GM23338 (cell line): Measurements from ENCODE around the gene BCORL1. TPM values are rescaled to one million over a fixed set of nuclear protein-coding genes. Genes with fewer than 3 reads are reported as not detected.

Experiments used
- ATAC-seq: fragments of 200-7000 bp; cut with Tn5 transposase; 3 replicates; pipeline ENCODE4 v1.9.1; 2020
- DNase-seq: peaks from one replicate; pipeline ENCODE4 v3.0.0-alpha.2; 2015; ENCODE audit warnings: low spot score
- H2AFZ ChIP-seq: fragments of 200-600 bp; sonication (generic); 2 replicates; pipeline ENCODE4 v1.8.0; 2016; ENCODE audit warnings: antibody characterized with exemption, mild to moderate bottlenecking, moderate library complexity
- H3F3A ChIP-seq: fragments of 200-600 bp; sonication (generic); replicated peaks from 2 replicates; pipeline ENCODE4 v1.8.0; 2017; ENCODE audit warnings: antibody characterized with exemption, mixed run types, low read depth
- H3K27ac ChIP-seq: fragments of 200-600 bp; sonication (generic); 2 replicates; pipeline ENCODE4 v1.6.1; 2016; ENCODE audit warnings: low read depth
- H3K27me3 ChIP-seq: fragments of 200-600 bp; sonication (generic); 2 replicates; pipeline ENCODE4 v1.8.0; 2016; ENCODE audit warnings: mild to moderate bottlenecking, mixed run types, moderate library complexity; ENCODE audit not compliant: insufficient read depth
- H3K36me3 ChIP-seq: fragments of 200-600 bp; sonication (generic); 2 replicates; pipeline ENCODE4 v1.8.0; 2016; ENCODE audit warnings: mild to moderate bottlenecking; ENCODE audit not compliant: insufficient read depth
- H3K4me1 ChIP-seq: fragments of 200-600 bp; sonication (generic); 2 replicates; pipeline ENCODE4 v1.8.0; 2016; ENCODE audit warnings: mild to moderate bottlenecking, moderate library complexity; ENCODE audit not compliant: insufficient read depth
- H3K4me2 ChIP-seq: fragments of 200-600 bp; sonication (generic); 2 replicates; pipeline ENCODE4 v1.7.1; 2017; ENCODE audit warnings: mixed run types
- H3K4me3 ChIP-seq: fragments of 200-600 bp; sonication (generic); 2 replicates; pipeline ENCODE4 v1.6.1; 2016; ENCODE audit warnings: mixed run types
- H3K79me2 ChIP-seq: fragments of 200-600 bp; sonication (generic); replicated peaks from 2 replicates; pipeline ENCODE4 v1.8.0; 2017; ENCODE audit warnings: mild to moderate bottlenecking; ENCODE audit not compliant: insufficient read depth
- H3K9me2 ChIP-seq: fragments of 200-600 bp; sonication (generic); 2 replicates; pipeline ENCODE4 v1.8.0; 2017; ENCODE audit not compliant: insufficient read depth
- H4K20me1 ChIP-seq: fragments of 200-600 bp; sonication (generic); replicated peaks from 2 replicates; pipeline ENCODE4 v1.8.0; 2017; ENCODE audit warnings: mild to moderate bottlenecking; ENCODE audit not compliant: insufficient read depth
- H3K27ac Mint-ChIP-seq: 2 replicates; pipeline ENCODE4 v1.8.0; 2020; ENCODE audit warnings: inconsistent platforms, mild to moderate bottlenecking, moderate library complexity, mixed read lengths
- H3K27me3 Mint-ChIP-seq: 3 replicates; pipeline ENCODE4 v1.8.0; 2022; ENCODE audit warnings: low read depth, mild to moderate bottlenecking, moderate library complexity, mixed read lengths, inconsistent platforms; ENCODE audit not compliant: insufficient read depth, poor library complexity
- H3K36me3 Mint-ChIP-seq: 3 replicates; pipeline ENCODE4 v1.8.0; 2021; ENCODE audit warnings: low read depth, mild to moderate bottlenecking, inconsistent platforms, moderate library complexity, mixed read lengths
- H3K4me1 Mint-ChIP-seq: 3 replicates; pipeline ENCODE4 v1.8.0; 2020; ENCODE audit warnings: mild to moderate bottlenecking, inconsistent platforms, mixed read lengths
- H3K4me3 Mint-ChIP-seq: 3 replicates; pipeline ENCODE4 v1.8.0; 2021; ENCODE audit warnings: moderate library complexity, mild to moderate bottlenecking, inconsistent platforms, mixed read lengths
- H3K9me3 Mint-ChIP-seq: 3 replicates; pipeline ENCODE4 v1.8.0; 2020; ENCODE audit warnings: moderate library complexity, mild to moderate bottlenecking, inconsistent platforms, mixed read lengths
- CTCF ChIP-seq, 2 experiments: fragments of 200-600 bp in 1 of 2; sonication (generic) in 1 of 2; conservative IDR thresholded peaks; 2 replicates each; pipeline versions ENCODE4 v1.5.1 to v1.6.1; 2016 to 2017; ENCODE audit warnings: antibody characterized with exemption in 2 of 2, low read depth in 2 of 2, mild to moderate bottlenecking in 2 of 2, moderate library complexity in 1 of 2
- EZH2phosphoT487 ChIP-seq: fragments of 200-600 bp; sonication (generic); IDR thresholded peaks from one replicate; pipeline ENCODE4 v1.8.1; 2018; ENCODE audit warnings: antibody characterized with exemption; ENCODE audit not compliant: unreplicated experiment
- JUNB ChIP-seq: IDR thresholded peaks from one replicate; pipeline ENCODE4 v1.6.1; 2016; ENCODE audit warnings: antibody characterized with exemption; ENCODE audit not compliant: unreplicated experiment
- REST ChIP-seq: IDR thresholded peaks from one replicate; pipeline ENCODE4 v1.6.1; 2018; ENCODE audit warnings: antibody characterized with exemption; ENCODE audit not compliant: unreplicated experiment
- STAT1 ChIP-seq: IDR thresholded peaks from one replicate; pipeline ENCODE4 v1.6.1; 2016; ENCODE audit warnings: antibody characterized with exemption; ENCODE audit not compliant: unreplicated experiment
- polyA plus RNA-seq: library from polyadenylated mRNA; unstranded; fragments of >200 nt; fragmentation: Nextera tagmentation; extraction: Ambion mirVana; gene quantifications from 2 replicates; pipeline ENCODE4 v1.2.1, GENCODE V29; 2016
- total RNA-seq: library from RNA; depleted of rRNA; stranded (reverse); fragments of >200 nt; shearing (Covaris generic); gene quantifications from 2 replicates; pipeline ENCODE4 v1.2.3, GENCODE V29; 2014
- TF ChIP-seq, protein P1 (sequence below): fragments of 250-450 bp; sonication (Bioruptor Pico); IDR thresholded peaks from 2 replicates; pipeline ENCODE4 v1.5.0; 2020; ENCODE audit warnings: mild to moderate bottlenecking, moderate library complexity

The BCORL1 gene
- total and polyA plus RNA-seq, 2 experiments from 2014 or later, result 2.6 to 2.7 TPM

DNA sequence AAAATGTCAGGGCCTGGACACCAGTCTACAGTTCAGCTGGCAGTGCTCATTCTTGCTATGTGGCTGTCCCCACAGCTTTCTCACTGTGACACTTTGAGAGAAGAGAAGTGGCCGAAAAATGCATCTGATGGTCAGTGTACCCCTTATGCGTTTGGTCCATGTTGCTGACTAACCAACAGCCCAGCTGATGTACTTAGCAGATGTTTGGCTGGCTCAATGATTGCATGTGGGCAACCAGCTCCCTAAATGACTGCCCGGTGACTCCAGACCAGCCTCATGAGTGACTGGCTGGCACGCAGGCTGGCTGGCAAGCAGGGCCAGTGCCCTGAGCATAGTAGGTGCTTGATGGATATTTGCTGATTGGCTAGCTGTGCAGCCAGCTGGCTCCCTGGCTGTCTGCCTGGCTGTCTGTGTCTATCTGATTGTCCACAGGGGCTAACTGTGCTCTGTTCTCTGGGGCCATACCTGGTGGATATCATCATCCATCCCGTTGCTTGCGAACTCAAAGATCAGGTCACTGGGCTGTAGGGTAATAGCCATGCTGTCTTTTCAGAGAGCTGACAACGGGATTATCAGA, 98.4 kb downstream of the BCORL1 start (continued):
- TF ChIP-seq, protein P1, sequence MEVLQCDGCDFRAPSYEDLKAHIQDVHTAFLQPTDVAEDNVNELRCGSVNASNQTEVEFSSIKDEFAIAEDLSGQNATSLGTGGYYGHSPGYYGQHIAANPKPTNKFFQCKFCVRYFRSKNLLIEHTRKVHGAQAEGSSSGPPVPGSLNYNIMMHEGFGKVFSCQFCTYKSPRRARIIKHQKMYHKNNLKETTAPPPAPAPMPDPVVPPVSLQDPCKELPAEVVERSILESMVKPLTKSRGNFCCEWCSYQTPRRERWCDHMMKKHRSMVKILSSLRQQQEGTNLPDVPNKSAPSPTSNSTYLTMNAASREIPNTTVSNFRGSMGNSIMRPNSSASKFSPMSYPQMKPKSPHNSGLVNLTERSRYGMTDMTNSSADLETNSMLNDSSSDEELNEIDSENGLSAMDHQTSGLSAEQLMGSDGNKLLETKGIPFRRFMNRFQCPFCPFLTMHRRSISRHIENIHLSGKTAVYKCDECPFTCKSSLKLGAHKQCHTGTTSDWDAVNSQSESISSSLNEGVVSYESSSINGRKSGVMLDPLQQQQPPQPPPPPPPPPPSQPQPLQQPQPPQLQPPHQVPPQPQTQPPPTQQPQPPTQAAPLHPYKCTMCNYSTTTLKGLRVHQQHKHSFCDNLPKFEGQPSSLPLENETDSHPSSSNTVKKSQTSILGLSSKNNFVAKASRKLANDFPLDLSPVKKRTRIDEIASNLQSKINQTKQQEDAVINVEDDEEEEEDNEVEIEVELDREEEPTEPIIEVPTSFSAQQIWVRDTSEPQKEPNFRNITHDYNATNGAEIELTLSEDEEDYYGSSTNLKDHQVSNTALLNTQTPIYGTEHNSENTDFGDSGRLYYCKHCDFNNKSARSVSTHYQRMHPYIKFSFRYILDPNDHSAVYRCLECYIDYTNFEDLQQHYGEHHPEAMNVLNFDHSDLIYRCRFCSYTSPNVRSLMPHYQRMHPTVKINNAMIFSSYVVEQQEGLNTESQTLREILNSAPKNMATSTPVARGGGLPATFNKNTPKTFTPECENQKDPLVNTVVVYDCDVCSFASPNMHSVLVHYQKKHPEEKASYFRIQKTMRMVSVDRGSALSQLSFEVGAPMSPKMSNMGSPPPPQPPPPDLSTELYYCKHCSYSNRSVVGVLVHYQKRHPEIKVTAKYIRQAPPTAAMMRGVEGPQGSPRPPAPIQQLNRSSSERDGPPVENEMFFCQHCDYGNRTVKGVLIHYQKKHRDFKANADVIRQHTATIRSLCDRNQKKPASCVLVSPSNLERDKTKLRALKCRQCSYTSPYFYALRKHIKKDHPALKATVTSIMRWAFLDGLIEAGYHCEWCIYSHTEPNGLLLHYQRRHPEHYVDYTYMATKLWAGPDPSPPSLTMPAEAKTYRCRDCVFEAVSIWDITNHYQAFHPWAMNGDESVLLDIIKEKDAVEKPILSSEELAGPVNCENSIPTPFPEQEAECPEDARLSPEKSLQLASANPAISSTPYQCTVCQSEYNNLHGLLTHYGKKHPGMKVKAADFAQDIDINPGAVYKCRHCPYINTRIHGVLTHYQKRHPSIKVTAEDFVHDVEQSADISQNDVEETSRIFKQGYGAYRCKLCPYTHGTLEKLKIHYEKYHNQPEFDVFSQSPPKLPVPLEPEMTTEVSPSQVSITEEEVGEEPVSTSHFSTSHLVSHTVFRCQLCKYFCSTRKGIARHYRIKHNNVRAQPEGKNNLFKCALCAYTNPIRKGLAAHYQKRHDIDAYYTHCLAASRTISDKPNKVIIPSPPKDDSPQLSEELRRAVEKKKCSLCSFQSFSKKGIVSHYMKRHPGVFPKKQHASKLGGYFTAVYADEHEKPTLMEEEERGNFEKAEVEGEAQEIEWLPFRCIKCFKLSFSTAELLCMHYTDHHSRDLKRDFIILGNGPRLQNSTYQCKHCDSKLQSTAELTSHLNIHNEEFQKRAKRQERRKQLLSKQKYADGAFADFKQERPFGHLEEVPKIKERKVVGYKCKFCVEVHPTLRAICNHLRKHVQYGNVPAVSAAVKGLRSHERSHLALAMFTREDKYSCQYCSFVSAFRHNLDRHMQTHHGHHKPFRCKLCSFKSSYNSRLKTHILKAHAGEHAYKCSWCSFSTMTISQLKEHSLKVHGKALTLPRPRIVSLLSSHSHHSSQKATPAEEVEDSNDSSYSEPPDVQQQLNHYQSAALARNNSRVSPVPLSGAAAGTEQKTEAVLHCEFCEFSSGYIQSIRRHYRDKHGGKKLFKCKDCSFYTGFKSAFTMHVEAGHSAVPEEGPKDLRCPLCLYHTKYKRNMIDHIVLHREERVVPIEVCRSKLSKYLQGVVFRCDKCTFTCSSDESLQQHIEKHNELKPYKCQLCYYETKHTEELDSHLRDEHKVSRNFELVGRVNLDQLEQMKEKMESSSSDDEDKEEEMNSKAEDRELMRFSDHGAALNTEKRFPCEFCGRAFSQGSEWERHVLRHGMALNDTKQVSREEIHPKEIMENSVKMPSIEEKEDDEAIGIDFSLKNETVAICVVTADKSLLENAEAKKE (CRISPR knock-in tag), result no peak
- TF ChIP-seq CTCF (conservative IDR thresholded peaks at IDR 0.05; ENCODE audit: low read depth in 2 of 2), result no peak
- TF ChIP-seq STAT1, result no peak
- no peak for TF ChIP-seq EZH2phosphoT487

GRCh38 chrX:130081421-130082045, 99.1 kb downstream of the BCORL1 start:
- Mint-ChIP-seq H3K27ac (no peak overlapping the region), H3K36me3 (no peaks in the 10 kb centered on the region), H3K27me3 (peaks cover 8% of the 10 kb centered on the region), H3K9me3 (no peaks in the 10 kb centered on the region), H3K4me3 (no peak overlapping the region; the same call in 2 of the 3 replicates), H3K4me1 (peaks cover 28% of the 10 kb centered on the region)
- Histone ChIP-seq H3K36me3 (no peaks in the 10 kb centered on the region), H3K27ac (no peak overlapping the region), H3K4me3 (no peak overlapping the region), H3K4me2 (no peak overlapping the region), H3K4me1 (peaks cover 3% of the 10 kb centered on the region; the same call in 1 of the 2 replicates), H3K27me3 (no peaks in the 10 kb centered on the region), H2AFZ (no peak overlapping the region), H3F3A (no peaks in the 10 kb centered on the region), H3K79me2 (no peaks in the 10 kb centered on the region), H4K20me1 (no peaks in the 10 kb centered on the region), H3K9me2 (no peaks in the 10 kb centered on the region)
- DNase-seq (no peak), ATAC-seq (no peak)
- TF ChIP-seq EZH2phosphoT487 (no peak), JUNB (no peak), CTCF (conservative IDR thresholded peaks at IDR 0.05; ENCODE audit: low read depth in 2 of 2) (no peak), REST (no peak)
